GM13976 (cell line): Measurements from ENCODE around the gene GPR176.

Source experiments
- DNase-seq: peaks from one replicate; pipeline ENCODE4 v3.0.0; 2012; ENCODE audit warnings: low spot score
- in situ Hi-C: fragments of 300-500 bp; cut with MboI; formaldehyde crosslinking; loops from one replicate; pipeline ENCODE4 v1.12.0; 2022; ENCODE audit warnings: low sequenced_read_pairs, mixed read lengths, inconsistent platforms; ENCODE audit not compliant: unreplicated experiment
- TF ChIP-seq, protein P1 (sequence below): IDR thresholded peaks from 2 replicates; pipeline ENCODE4 v1.5.1; 2012; ENCODE audit warnings: borderline replicate concordance, mild to moderate bottlenecking; ENCODE audit not compliant: insufficient read depth; ENCODE audit errors: extremely low read depth, missing control alignments, control extremely low read depth

The GPR176 gene

DNA sequence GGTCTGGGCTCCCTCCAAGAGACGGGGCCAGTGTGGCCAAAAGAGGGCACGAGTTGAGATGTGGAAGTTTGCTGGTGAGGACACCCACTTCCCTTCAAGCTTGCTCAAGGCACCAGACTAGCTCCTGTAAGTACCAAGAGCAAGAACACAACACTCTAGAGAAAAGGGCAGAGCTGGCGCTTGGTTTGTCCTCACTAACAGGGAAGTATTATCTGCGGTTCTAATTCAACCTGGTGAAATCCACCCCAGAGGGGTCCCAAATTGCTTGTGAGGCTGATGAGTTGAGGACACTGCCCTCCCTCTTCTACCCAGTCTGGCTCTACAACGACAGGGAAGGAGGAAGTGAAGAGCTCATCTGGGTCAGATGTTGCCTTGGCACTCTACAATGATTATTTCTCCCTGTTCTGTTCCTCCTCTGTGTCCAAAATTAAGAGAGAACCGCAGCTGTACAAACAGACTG lies 120.5 kb downstream of the GPR176 start:
- TF ChIP-seq, protein P1, sequence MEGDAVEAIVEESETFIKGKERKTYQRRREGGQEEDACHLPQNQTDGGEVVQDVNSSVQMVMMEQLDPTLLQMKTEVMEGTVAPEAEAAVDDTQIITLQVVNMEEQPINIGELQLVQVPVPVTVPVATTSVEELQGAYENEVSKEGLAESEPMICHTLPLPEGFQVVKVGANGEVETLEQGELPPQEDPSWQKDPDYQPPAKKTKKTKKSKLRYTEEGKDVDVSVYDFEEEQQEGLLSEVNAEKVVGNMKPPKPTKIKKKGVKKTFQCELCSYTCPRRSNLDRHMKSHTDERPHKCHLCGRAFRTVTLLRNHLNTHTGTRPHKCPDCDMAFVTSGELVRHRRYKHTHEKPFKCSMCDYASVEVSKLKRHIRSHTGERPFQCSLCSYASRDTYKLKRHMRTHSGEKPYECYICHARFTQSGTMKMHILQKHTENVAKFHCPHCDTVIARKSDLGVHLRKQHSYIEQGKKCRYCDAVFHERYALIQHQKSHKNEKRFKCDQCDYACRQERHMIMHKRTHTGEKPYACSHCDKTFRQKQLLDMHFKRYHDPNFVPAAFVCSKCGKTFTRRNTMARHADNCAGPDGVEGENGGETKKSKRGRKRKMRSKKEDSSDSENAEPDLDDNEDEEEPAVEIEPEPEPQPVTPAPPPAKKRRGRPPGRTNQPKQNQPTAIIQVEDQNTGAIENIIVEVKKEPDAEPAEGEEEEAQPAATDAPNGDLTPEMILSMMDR: no peak
- DNase-seq: no peak
- in situ Hi-C loops: loop anchor here (5.0 to 25.0 kb wide), 3 partner anchors 78 to 463 kb away; no protein-coding TSS in a partner anchor

DNA sequence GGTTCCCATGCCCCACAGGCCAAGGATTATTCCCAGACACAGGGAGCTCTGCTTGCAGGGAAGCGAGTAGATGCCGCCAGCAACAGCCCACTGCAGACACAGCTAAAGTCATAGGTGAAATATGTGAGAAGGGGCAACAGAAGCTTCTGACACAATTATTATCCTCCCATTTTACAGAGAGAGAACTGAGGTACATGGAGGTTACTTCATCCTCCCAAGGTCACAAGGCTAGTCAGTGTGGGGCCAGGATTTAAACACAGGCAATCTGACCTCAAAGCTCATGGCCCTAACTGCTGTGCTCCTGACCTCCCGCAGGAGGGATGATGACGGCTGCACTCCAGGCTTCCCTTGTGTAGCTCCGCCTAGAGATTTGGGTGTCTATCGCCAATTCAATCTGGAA lies 121.7 kb downstream of the GPR176 start:
- in situ Hi-C loops: loop anchor here (25.0 kb wide), 1 partner anchor 464 kb away; no protein-coding TSS in a partner anchor
- TF ChIP-seq, protein P1: no peak

DNA sequence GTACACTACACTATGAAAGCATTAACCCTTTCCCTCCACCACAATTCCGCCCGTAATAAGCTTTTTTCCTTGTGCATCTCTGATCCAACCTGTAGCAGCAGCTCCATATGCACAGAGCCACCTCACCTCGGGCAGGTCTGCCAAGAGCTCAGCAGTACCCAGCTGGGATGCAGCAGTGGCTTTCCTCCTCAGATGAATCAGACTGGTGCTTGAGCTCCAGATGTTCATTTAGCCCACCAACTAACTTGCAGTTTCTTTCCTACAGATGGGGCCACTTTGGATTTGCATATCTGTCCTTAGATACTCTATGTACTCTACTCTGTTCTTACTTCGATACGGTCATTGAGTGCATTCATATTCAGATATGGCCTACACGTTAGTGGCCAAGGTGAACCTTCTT lies 122.7 kb downstream of the GPR176 start:
- DNase-seq: no peak
- TF ChIP-seq, protein P1: no peak
- in situ Hi-C loops: loop anchor here (25.0 kb wide), 1 partner anchor 465 kb away; no protein-coding TSS in a partner anchor

More for the DNA sequence above, 121.7 kb downstream of the GPR176 start:
- DNase-seq: no peak

DNA sequence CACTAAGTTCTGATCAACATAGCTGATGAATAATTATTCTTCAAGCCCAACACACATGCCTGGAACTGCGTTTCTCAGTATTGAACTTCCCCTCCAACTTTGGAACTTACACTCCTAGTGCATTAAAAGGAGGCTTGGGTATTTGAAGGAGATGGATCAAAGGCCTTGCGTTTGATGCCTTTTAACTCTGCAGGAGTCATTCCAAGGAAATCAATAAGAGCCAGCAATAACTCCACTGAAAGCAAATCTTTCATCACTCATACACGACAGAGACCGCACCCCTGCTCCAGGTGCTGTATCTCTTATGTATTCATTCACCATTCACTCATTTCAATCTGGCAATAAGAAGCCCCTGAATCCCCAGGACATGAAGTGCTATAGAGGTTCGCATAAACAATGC lies 123.5 kb downstream of the GPR176 start:
- TF ChIP-seq, protein P1: no peak
- in situ Hi-C loops: loop anchor here (25.0 kb wide), 1 partner anchor 466 kb away; no protein-coding TSS in a partner anchor
- DNase-seq: no peak

DNA sequence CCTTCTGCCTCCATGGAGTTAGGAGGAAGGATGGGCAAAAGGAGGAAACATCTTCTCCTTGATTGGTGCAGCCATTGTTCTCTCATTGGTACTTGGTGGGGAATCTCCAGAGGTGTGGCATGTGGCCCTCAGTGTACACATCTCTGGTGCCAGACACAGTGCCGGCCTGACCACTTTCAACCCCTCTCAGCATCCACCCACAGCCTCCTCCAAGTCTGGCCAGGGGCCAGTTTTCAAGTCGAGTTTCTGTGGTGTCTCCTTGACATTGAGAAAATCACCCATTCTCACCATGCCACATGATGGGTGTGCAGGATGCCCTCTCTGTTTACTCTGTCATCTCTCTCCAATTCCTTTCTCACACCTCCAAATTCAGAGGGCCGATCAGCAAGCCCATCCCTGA lies 124.6 kb downstream of the GPR176 start:
- TF ChIP-seq, protein P1: no peak
- no peak for DNase-seq
- in situ Hi-C loops: loop anchor here (25.0 kb wide), 1 partner anchor 467 kb away; no protein-coding TSS in a partner anchor

DNA sequence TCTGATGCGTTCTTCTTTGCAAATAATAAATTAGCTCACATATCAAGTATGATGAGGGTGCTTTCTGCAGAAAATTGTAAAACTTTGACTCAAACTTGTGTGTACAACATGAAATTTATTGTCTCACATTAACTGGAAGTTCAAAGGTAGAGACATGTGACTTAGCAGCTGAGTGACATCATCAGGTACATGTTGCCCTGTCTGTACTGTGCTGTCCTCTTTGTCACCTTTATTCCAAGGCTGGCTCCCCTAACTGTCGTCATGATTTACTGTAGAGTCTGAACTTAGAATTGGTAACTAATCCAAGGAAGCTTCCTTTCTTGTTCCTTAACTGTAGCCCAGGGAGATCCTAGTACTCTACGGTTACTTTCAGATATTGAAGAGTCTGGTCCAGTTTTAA lies 125.1 kb downstream of the GPR176 start:
- in situ Hi-C loops: loop anchor here (25.0 kb wide), 1 partner anchor 467 kb away; no protein-coding TSS in a partner anchor
- DNase-seq: no peak
- TF ChIP-seq, protein P1: no peak
